NCI-H2081 treated with DMSO at 0.1 percent for 48 hours (cell line): Measurements from ENCODE around the gene YJEFN3.

Source experiments
- DNase-seq: peaks from one replicate; lab custom pipeline; 2025; lab: John Stamatoyannopoulos, UW

Gene YJEFN3

DNA sequence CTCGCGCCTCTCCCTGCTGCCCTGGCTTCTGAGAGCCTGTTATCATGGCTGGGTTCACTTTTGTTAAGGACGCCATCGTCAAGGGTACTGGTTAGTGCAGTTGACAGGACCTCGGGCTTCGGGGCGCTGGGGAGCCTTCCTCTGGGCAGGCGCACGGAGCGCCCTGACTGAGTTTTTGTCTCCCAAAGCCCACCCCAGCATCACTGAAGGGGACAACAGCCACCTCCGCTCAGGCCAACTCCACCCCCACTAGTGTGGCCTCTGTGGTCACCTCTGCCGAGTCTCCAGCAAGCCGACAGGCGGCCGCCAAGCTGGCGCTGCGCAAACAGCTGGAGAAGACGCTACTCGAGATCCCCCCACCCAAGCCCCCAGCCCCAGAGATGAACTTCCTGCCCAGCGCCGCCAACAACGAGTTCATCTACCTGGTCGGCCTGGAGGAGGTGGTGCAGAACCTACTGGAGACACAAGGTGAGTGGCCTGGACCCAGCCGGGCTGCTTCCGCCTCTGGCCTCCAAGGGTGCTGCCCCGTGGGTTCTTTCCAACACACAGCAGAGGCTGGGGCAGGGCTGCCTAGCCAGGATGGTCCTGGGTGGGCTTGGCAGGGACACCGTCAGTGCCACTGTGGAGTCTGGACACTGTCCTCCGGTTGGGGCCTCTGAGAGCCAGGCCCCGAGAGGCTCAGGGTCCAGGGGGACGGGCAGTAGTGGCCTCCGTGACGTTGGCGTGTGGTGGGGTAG, 30.3 kb upstream of the YJEFN3 start:
- DNase-seq = no peak

DNA sequence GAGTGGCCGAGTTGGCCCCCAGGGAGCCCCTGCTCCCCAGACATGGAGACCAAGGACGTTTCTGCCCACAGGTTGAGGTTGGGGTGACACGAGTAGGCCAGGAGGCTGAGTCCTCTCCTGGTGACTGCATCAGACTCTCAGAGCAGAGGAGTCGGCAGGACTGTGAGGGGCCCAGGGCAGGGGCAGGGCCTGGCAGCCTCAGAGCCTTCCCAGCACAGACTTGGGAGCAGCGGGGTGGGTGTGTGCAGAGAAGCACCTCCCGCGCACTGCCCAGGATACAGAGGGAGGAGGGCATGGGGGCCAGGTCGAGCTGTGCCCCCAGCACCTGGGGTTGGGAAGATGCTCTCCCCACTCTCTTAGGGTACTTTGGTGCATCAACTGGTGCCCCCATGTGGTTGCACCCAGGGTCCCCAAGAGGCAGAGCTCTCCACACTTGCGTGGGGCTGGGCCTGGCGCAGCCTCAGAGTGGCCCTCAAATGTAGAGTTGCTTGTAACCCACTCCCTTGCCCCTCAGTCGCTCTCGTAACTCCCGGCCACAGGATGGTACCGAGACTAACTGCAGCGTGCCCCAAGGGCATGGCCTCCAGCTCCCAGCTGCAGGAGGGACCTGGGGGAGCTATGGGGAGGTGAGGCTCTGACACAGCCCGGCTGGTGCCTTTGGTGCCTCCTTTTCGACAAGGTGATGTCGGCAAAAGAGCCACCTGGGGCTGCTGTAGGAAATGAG, 29.3 kb upstream of the YJEFN3 start:
- no peak for DNase-seq

DNA sequence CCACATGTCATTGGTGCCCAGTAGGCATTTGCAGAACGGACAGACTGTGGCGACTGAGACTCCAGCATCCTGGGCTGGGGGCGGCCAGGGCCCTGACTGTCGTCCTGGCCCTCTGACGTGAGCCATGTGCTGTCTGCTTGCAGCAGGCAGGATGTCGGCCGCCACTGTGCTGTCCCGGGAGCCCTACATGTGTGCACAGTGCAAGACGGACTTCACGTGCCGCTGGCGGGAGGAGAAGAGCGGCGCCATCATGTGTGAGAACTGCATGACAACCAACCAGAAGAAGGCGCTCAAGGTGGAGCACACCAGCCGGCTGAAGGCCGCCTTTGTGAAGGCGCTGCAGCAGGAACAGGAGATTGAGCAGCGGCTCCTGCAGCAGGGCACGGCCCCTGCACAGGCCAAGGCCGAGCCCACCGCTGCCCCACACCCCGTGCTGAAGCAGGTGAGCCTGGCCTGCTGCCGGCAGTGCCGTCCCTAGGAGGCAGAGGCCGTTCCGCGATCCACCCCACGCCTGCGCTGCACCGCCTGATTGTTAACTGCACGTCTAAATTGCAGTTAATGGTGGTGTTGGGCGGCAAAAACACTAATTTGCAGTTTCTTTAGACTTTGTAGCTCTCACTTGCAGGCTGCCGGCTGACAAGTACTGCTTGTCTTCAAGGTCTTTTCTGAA, 27.6 kb upstream of the YJEFN3 start:
- no peak for DNase-seq

DNA sequence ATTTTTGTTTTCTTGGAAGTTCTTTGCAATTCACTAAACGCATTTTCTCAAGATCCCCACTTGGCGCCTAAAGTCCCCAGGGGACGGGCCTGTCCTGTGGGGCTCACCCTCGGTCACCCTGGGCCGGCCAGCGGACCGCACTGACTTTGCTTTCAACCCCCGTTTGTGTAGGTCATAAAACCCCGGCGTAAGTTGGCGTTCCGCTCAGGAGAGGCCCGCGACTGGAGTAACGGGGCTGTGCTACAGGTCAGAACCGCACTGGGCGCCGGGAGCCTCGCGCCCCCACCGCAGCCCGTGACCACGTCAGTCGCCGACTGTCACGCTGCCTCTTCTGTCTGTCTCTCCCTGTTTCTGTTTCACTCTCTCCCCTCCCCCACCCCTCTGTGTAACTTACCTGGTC, 26.9 kb upstream of the YJEFN3 start:
- no peak for DNase-seq

DNA sequence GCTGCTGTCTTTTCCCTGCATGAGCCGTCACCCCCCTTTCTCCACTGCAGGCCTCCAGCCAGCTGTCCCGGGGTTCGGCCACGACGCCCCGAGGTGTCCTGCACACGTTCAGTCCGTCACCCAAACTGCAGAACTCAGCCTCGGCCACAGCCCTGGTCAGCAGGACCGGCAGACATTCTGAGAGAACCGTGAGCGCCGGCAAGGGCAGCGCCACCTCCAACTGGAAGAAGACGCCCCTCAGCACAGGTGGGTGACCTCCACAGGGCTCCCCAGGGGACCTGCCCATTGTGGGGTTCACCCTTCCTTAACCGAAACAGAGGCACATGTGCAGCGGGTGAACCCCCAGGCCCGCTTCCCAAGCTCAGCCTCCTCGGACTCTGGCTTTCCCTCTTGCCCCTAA, 26.4 kb upstream of the YJEFN3 start:
- DNase-seq = no peak

DNA sequence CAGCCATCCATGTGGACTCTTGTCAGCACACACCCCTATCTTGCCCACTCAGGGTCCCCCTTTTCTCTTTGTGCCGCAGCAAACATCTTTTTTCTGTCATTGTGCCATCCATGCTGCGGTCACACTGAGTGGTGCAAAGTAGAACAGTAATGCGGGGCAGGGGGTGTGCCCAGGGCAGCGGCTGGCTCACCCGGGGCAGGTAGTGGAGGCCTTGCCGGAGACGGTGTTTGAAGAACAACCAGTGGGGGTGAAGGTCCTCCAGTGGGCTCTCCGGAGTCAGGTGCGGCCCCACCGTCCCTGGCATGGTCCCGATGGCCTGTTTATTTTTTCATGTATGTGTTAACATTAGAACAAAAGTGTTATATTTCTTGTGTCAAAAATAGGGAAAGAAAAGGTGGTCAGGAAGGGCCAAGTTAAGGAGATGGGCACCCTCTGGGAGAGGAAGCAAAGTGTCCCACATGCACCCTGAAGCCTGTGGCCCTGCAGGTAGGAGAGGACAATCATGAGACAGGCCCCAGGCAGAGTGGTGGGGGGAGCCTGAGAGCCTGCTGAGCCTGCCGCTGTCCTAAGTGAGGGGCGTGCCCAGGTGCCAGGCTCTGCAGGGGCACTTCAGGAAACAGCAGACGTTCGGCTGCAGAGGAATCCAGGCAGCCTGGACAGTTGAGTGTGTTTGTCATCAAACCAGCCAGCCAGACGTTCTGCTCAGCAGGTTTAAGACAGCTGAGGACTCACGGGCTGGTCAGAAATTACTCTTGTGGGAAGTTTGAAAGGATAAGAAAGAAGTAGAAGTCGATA, 25.7 kb upstream of the YJEFN3 start:
- no peak for DNase-seq

DNA sequence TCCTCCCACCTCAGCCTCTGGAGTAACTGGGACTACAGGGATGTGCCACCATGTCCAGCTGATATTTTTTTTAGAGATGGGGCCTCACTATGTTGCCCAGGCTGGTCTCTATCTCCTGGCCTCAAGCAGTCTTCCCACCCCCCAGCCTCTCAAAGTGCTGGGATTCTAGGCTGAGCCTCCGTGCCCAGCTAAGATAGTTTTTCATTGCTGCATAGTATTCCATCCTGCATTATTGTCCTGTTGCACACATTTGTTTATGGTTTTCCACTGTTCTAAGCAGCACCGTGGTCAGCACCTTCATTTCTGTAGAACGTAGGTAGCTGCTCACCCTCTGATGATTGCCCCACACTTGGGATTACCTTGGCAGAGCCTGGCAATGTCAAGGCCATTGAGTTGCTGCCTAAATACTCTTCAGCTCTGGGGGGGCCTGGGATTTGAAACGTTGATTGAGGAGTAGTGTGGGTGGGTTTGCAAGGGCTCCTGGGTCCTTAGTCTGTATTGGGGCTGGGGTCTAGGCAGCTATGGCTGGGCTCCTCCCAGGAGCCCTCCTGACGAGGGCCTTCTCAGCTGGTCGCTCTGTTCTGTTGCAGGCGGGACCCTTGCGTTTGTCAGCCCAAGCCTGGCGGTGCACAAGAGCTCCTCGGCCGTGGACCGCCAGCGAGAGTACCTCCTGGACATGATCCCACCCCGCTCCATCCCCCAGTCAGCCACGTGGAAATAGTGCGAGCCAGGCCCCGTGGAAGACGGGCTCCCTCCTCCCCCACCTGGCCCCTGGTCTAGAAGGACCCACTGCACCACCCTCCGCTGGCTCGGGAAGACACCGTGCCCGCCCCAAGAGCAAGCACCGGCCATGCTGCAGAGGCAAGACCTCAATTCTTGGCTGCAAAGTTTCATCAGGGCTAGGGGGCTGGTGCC, 23.7 kb upstream of the YJEFN3 start:
- no peak for DNase-seq

DNA sequence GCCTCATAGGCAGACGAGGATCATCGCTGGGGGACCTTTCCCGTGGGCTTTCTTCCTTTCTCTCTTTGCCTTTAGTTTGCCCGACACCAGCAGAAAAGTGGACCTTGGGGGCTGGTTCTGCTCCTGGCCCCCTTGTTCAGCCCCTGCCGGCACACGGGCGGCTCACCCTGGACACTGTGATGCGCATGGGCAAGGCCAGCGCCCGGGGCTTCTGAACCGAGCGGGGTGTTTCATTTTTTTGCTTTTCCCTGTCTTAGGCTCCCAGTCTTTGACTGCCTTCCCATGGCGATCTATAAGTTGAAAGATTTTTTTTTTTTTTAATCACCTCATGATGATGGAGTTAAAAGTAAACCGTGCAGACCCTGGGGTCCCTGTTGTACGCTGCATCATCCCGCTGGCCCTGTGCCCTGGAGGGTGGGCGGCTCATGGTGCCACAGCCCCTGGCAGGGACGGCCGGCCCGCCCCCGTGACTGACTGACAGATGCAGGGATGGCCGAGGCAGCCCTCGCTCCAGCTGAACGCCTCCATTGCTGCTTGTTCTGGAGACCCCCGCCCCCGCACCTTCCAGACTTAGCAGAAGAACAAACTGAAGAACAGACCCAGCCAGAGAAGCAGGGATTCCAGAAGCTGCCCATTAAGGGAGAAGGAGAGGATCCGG, 22.9 kb upstream of the YJEFN3 start:
- no peak for DNase-seq

DNA sequence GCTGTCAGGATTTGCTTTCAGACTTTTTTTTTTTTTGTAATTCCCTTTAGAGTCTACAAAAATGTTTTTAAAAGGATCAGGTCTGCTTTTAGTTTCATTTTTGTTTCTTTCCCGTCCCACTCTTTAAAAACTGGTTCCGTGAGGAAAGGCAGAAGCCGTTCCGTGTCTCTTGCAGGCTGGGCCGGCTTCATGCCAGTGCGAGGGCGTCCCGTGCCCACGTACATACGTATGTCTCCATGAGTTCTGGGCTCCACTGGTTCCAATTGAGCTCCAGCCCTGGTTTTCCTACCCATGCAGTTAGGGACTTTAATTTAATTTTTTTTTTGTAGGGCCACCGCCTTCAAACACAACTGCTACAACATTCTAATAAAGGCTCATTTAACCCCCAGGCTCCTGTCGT, 22.1 kb upstream of the YJEFN3 start:
- DNase-seq = no peak

DNA sequence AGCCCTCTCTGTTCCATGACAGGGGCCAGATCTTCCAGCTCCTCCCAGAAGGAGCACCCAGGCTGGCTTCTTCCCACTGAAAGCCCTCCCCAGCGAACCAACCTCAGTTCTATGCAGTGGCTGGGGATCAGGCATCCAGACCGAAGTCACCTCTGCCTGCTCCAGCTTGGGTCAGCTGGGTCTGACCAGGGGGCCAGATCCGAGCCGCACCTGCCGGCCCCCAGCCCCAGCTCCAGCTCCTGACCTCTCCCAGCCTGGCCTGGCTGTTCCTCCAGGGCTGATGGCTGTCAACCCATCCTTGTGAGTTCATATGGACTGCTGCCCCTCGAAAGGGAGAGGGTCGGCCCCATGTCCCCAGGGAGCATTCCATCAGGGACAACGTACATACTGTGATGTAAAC, 21.4 kb upstream of the YJEFN3 start:
- DNase-seq = no peak

DNA sequence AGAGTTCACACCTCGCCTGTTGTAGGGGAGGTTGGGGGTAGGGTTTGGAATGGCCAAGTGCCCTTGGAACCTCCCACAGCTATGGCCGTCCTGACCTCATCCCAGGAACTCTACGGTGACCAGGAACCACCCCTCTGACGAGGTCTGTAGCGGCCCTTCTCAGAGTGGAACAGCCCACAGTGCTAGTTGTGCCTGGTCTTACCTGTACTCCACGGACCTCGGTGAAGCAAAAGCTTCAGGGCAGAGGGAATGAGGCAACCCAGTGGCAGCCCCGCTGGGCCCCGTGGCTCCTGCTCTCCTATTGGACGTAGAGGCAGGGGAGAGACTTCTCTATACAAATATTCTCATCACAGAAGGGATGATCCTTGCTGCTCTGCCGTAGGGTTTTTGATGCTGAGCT, 20.5 kb upstream of the YJEFN3 start:
- no peak for DNase-seq

DNA sequence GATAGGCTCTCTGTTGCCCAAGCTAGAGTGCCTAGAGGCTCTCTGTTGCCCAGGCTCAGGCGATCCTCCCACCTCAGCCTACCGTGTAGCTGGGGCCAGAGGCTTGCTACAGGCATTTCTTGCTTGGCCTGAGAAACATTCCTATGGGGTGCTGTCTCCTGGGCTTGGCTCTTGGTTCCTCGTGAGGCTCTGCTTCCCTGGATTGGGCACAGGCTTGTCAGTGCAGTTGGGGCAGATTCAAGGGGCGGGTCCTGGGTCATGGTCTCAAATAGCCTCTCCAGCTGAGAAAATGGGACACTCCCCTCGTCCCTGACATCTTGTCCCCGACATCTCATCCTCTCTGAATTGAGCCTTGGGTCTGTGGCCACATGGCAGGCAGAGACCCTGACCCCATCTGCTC, 18.3 kb upstream of the YJEFN3 start:
- DNase-seq = no peak

DNA sequence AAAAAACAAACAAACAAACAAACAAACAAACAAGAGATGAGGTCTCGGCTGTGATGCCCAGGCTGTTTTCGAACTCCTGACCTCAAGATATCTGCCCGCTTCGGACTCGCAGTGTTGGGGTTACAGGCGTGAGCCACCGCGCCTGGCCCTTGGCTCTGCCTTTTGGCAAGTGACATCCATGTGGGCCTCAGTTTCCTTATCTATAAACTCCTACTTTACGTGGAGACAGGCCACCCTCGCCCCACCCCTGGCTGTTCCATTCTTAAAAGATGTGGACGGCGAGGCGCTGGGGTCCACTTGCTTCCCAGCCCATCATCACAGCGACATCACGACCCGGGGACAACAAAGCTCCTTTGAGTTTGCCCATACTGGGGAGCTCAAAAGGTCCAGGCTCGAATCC, 15.0 kb upstream of the YJEFN3 start:
- no peak for DNase-seq

DNA sequence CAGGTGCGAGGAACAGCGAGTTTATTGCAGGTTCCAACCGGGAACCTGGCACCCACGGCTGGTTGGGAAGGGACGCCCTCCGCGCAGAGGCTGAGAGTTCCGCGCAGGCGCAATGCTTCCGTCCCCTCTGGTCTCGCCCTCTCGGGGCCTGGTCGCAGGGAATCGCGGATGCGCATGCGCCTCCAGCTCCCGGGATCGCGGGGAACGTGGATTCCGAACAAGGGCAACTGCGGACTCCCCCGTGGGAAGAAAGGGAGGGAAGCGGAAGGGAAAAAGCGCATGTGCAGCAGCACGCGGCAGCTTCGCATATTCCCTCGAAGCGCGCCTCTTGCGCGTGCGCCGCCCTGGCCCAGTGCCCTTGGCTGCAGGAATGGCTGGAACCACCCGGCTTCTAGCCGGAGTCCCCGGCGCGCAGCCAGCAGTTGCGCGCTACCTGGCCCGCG, 14.5 kb upstream of the YJEFN3 start:
- no peak for DNase-seq

DNA sequence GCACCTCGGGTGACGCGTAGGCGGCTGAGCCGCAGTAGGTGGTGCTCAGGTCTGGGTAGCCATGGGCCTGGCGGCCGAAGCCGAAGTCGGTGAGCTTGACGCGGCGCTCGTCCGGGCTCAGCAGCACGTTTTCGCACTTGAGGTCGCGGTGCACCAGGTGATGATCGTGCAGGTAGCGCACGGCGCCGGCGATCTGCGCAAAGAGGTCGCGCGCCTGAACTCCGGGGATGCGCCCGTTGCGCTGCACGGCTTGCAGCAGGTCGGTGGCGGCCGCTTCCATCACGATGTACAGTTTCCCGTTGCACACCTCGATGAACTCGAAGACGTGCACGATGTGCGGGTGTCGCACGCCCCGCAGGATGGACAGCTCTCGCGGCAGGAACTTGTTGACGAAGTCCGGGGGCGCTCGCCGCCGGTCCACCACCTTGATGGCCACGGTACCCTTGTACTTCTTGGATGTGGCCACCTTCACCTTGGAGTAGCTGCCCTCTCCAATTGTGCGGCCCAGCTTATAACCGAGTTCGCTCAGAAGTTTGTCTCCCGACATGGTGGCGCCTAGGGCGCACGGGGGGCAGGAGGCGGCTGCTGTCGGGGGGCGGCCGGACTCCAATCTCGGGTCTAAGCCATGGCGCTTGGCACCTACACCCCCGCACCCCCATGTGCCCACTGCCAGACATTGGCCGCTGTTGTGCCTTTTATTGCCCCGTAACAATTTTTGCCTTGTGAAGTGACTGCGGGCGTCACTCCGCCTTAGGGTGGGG, 13.7 kb upstream of the YJEFN3 start, which contains the start of gene TSSK6:
Gene TSSK6, minus strand, starts transcription at position 668 of the 761 bp plus-strand sequence. Its CDS starts 121 bp downstream, at position 547.
- no peak for DNase-seq

DNA sequence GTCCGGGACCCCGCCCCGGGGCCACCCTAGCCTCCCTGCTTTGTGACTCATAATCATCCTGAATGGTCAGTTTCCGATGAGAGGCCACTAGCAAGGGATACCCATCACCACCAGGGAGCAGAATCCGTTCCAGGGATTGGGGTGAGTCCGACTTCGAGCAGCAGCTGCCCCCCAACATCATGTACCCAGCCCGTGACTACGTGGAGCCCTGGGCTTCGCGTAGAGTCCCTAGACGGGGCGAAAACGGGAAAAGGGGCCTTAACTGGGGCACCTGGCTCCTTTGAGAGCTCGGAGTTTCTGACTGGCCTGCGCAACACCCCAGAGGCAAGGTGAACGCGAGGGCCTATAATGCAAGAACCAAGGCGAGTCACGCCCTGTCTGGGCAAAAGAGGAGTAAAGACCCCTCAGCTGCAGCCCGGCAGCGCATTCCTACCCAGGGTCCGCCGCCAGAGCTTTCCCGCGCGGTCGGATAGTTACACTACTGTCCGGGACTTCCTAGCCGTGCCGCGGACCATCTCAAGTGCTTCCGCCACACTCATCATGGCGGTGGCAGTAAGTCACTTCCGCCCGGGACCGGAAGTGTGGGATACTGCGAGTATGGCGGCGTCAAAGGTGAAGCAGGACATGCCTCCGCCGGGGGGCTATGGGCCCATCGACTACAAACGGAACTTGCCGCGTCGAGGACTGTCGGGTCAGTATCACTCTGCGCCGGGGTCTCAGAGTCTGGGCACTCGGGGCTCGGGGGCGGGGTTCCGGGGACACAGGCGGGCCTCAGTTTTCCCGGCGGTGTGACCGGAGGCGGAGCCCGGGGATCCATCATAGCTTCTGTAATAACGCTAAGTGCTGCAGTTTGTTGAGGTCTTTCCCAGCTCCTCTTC, 12.8 kb upstream of the YJEFN3 start, which contains the start of gene NDUFA13:
Gene NDUFA13, plus strand, starts transcription at position 584 of the 878 bp plus-strand sequence. Its CDS starts 14 bp downstream, at position 598.
- DNase-seq = peak; percentile 65

DNA sequence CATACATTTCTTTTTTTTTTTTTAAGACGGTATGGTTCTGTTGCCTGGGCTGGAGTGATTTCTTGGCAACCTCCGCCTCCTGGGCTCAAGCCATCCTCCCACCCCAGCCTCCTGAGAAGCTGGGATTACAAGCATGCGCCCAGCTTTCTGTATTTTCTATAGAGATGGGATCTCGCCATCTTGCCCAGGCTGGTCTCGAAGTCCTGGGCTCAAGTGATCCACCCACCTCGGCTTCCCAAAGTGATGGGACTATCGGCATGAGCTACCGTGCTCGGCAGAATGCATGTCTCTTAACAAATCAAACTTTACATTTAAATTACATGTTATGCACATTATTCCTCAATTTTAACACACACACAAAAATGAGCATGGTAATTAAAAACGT, 11.5 kb upstream of the YJEFN3 start:
- no peak for DNase-seq

DNA sequence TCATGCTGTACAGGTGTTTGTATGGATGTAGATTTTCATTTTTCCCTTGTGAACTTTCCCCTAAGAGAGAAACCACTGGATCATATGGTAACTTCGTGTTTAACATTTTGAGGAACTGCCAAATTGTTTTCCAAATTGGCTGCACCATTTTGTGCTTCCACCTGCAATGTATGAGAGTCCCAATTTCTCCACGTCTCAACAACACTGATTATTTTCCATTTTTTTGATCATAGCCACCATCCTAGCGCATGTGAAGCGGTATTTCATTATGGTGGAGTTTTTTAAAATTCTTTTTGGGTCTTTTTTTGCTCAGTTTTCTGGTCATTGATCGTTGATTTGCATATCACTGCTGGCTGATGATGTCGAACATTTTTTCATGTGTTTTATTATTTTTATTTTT, 7.7 kb upstream of the YJEFN3 start:
- no peak for DNase-seq

DNA sequence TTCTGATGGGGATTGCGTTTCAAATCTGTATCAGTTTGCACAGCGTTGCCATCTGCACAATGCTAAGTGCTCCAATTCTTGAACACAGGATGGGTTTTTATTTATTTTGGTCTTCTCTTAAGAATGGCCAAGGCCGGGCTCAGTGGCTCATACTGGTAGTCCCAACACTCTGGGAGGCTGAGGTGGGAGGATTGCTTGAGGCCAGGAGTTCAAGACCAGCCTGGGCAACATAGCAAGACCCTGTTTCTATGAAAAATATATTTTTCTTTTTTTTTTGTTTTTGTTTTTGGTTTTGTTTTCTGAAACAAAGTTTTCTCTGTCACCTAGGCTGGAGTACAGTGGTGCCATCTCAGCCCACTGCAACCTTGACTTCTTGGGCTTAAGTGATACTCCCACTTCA, 5.5 kb upstream of the YJEFN3 start:
- DNase-seq = no peak
